ENCODE measurements around the gene ACVR1. TPM values are rescaled to one million over a fixed set of nuclear protein-coding genes. Genes with fewer than 3 reads are reported as not detected.

ACVR1 gene
- total RNA-seq, 1 donor from 2014 or later: 34.4 TPM

DNA sequence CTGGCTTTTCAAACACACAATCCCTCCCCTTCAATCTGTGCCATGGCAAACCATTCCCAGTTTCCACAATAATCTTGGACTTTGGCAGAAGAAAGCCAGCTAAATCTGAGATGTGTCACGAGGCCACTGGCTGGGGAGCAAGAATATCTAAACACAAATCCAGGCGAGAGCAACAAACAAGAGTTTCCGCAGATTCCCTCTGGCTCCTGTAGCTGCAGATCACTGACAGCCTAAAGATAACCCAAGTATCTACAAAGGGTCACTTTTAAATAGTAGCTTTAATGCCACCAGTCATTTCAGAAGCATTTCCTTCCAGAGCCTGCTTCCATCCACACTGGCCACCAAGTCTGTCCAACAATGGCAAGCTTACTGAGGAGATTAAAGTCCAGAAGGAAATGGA, 86.9 kb downstream of the ACVR1 start:
- TF ChIP-seq, protein P1, sequence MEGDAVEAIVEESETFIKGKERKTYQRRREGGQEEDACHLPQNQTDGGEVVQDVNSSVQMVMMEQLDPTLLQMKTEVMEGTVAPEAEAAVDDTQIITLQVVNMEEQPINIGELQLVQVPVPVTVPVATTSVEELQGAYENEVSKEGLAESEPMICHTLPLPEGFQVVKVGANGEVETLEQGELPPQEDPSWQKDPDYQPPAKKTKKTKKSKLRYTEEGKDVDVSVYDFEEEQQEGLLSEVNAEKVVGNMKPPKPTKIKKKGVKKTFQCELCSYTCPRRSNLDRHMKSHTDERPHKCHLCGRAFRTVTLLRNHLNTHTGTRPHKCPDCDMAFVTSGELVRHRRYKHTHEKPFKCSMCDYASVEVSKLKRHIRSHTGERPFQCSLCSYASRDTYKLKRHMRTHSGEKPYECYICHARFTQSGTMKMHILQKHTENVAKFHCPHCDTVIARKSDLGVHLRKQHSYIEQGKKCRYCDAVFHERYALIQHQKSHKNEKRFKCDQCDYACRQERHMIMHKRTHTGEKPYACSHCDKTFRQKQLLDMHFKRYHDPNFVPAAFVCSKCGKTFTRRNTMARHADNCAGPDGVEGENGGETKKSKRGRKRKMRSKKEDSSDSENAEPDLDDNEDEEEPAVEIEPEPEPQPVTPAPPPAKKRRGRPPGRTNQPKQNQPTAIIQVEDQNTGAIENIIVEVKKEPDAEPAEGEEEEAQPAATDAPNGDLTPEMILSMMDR (IDR thresholded peaks at IDR 0.05): no peak
- Histone ChIP-seq H3K4me1 (peaks cover 47% of the 10 kb centered on the region), H3K4me3 (no peak overlapping the region), H3K36me3 (no peaks in the 10 kb centered on the region), H3K27ac (no peak overlapping the region), H3K9me3 (no peaks in the 10 kb centered on the region), H3K27me3 (no peaks in the 10 kb centered on the region)
- DNase-seq: no peak
- intact Hi-C loops (cut with DNase I): loop anchor here (10.0 kb wide), 1 partner anchor 86 kb away; the partner anchor contains the start of gene ACVR1
- ATAC-seq: no peak

DNA sequence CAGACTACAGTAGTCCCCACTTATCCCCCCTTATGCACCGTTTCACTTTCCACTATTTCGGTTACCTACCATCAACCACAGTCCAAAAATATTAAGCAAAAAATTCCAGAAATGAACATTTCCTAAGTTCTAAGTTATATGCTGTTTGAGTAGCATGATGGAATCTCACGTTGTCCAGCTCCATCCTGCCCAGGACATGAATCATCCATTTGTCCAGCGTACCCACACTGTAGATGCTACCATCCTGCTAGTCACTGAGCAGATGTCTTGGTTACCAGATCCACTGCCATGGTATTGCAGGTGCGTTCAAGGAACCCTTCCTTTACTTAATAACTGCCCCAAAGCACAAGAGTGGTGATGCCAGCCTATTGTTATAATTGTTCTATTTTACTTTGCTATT, 87.9 kb downstream of the ACVR1 start:
- no peaks in the 10 kb centered on the region for H3K27me3 ChIP-seq
- ATAC-seq (no peak), DNase-seq (no peak)
- H3K36me3 ChIP-seq: no peaks in the 10 kb centered on the region
- TF ChIP-seq, protein P1 (IDR thresholded peaks at IDR 0.05): no peak
- H3K9me3 ChIP-seq: no peaks in the 10 kb centered on the region
- intact Hi-C loops (cut with DNase I): loop anchor here (10.0 kb wide), 1 partner anchor 87 kb away; the partner anchor contains the start of gene ACVR1
- no peak overlapping the region for H3K27ac ChIP-seq
- peaks cover 57% of the 10 kb centered on the region for H3K4me1 ChIP-seq
- H3K4me3 ChIP-seq: no peak overlapping the region

DNA sequence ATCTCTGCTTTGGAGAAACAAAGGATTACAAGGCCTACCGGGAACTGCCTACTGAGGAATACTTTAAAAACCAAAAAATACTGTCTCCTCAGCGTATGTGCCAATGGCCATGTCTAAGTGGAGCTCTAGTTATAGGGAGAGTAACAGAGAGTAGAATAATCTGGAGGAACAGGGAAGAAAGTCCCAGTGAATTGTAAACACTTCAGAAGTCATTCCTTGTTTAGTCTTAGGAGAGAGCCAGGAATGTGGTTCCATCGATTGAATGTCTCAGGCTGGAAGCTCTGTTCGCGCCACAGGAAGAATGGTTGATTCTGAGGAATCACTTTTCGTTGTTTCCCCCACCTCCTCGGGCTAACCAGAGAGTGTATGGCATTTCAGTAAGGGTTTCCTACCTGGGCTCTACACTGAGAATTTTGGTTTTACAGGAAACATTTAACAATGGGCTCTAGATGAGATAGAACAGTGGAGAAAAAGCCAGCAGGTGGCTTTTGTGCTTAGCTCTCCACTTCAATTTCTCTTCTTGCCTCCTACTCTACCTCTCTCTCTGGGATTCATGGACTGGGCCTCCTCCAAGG, 88.7 kb downstream of the ACVR1 start:
- intact Hi-C loops (cut with DNase I): loop anchor here (10.0 kb wide), 1 partner anchor 87 kb away; the partner anchor contains the start of gene ACVR1
- DNase-seq (no peak), ATAC-seq (no peak)
- Histone ChIP-seq H3K9me3 (no peaks in the 10 kb centered on the region), H3K27ac (no peak overlapping the region), H3K4me1 (peaks cover 57% of the 10 kb centered on the region), H3K27me3 (no peaks in the 10 kb centered on the region), H3K4me3 (no peak overlapping the region), H3K36me3 (no peaks in the 10 kb centered on the region)
- TF ChIP-seq, protein P1 (IDR thresholded peaks at IDR 0.05): no peak

DNA sequence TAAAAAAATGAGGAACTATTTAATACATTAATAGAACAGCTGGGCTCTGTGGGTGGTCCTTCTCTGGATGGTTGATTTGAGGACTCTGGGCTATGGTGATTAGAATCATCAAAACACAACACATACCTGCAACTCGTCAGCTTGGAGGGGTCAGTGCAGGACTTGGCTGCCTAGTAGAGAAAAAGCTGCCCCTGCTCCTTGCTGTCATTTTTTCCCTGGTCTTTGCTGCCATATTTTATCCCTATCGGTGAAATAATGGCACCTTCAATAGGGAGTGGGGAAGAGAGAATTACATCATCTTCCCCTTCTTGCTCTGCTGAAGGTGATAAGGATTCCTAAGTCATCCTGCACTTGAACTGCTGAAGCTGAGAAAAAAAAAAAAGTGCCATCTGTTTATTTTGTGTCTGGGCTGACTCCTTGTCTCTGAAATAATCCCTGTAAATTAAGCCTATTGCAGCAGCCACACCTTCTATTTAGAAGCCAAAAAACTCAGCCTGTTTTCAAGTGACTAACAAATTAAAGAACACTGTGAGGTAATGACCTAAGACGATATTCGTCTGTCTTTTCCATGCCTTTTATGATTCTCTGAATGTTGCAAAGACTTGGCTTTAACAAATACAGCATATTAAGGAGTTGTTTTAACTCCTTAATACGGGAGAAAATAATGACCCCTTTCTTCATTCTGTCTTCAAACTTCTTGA, 89.3 kb downstream of the ACVR1 start:
- intact Hi-C loops (cut with DNase I): loop anchor here (10.0 kb wide), 1 partner anchor 88 kb away; the partner anchor contains the start of gene ACVR1
- Histone ChIP-seq H3K27me3 (no peaks in the 10 kb centered on the region), H3K9me3 (no peaks in the 10 kb centered on the region), H3K4me3 (no peak overlapping the region), H3K4me1 (peaks cover 57% of the 10 kb centered on the region), H3K36me3 (no peaks in the 10 kb centered on the region), H3K27ac (no peak overlapping the region)
- TF ChIP-seq, protein P1 (IDR thresholded peaks at IDR 0.05): no peak
- ATAC-seq (no peak), DNase-seq (no peak)

DNA sequence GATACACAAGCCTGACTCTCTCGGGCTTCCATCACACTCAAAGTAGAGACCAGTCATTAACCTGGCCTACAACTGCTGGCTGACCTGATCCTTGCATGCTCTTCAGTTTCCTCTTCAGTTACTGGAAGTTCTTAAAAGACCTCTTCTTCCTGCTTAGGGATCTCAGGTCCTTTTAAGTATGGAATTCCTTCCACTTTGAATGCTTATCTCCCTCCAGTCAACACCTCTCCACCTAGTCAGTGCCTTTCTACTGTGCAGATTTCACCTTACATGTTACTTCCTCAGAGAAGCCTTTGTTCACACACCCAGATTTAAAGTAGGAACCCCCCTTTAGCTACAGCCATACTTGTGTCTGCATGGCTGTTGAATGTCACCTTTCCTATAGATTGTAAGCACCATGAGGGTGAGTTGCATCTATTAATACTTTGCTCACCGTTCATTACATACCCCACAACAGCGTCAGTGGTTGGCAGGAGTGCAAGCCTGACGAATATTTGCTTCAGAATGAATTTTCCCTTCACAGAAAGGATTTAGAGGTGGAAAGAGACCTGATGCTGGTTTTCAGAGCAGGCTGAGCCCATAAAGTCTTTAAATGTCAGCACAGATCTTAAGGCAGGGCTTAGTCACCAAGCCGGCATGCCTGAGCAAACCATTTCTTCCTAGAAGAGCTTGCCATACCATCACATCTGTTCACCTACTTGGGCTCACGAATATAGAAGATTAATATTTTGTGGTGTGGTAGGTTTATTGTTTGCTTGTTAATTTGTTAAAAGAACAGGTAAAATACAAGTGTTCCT, 90.1 kb downstream of the ACVR1 start:
- Histone ChIP-seq H3K27ac (no peak overlapping the region), H3K4me1 (peaks cover 57% of the 10 kb centered on the region), H3K4me3 (no peak overlapping the region), H3K36me3 (no peaks in the 10 kb centered on the region), H3K27me3 (no peaks in the 10 kb centered on the region), H3K9me3 (no peaks in the 10 kb centered on the region)
- TF ChIP-seq, protein P1 (IDR thresholded peaks at IDR 0.05): no peak
- DNase-seq (no peak), ATAC-seq (no peak)
- intact Hi-C loops (cut with DNase I): loop anchor here (10.0 kb wide), 1 partner anchor 89 kb away; the partner anchor contains the start of gene ACVR1
